ENCODE data around the gene MAEL. TPM values are rescaled to one million over a fixed set of nuclear protein-coding genes. Genes with fewer than 3 reads are reported as not detected.

Gene MAEL
- total RNA-seq, 4 donors from 2014 or later = 0.40 to 0.45 TPM; not detected in 2

GRCh38 chr1:166978821-166979220 is 10.3 kb upstream of the MAEL start:
- WGBS, 2 donors = 59 to 70% methylated on average over 1 of the region's 1 CpG
- H3K27ac ChIP-seq = no peak overlapping the region
- no peak overlapping the region for H3K4me3 ChIP-seq (replicated peaks in 1 of 3)
- TF ChIP-seq POLR2A (IDR thresholded peaks at IDR 0.05) (no peak), CTCF (IDR thresholded peaks at IDR 0.05) (no peak)
- no peak for DNase-seq
- H3K36me3 ChIP-seq = no peaks in the 10 kb centered on the region
- H3K9me3 ChIP-seq = no peaks in the 10 kb centered on the region
- H3K4me1 ChIP-seq = peaks cover 0 to 7% of the 10 kb centered on the region in 2 donors
- H3K27me3 ChIP-seq = no peaks in the 10 kb centered on the region
- intact Hi-C loops (cut with DNase I) = no loop called here

GRCh38 chr1:166980383-166980782 is 8.7 kb upstream of the MAEL start:
- intact Hi-C loops (cut with DNase I) = no loop called here
- no peak for DNase-seq
- TF ChIP-seq CTCF (IDR thresholded peaks at IDR 0.05) (no peak), POLR2A (IDR thresholded peaks at IDR 0.05) (no peak)
- Histone ChIP-seq H3K9me3 (no peaks in the 10 kb centered on the region), H3K4me3 (replicated peaks in 1 of 3) (no peak overlapping the region), H3K27ac (no peak overlapping the region), H3K36me3 (no peaks in the 10 kb centered on the region), H3K4me1 (no peaks in the 10 kb centered on the region), H3K27me3 (no peaks in the 10 kb centered on the region)
- WGBS, 2 donors = 87 to 100% methylated on average over 1 of the region's 1 CpG

- TF ChIP-seq CTCF (IDR thresholded peaks at IDR 0.05) (no peak), POLR2A (IDR thresholded peaks at IDR 0.05) (no peak)
- Histone ChIP-seq H3K4me1 (no peaks in the 10 kb centered on the region), H3K9me3 (no peaks in the 10 kb centered on the region), H3K27me3 (no peaks in the 10 kb centered on the region), H3K27ac (no peak overlapping the region), H3K4me3 (replicated peaks in 1 of 3) (no peak overlapping the region), H3K36me3 (no peaks in the 10 kb centered on the region)
- intact Hi-C loops (cut with DNase I) = no loop called here
- WGBS, 2 donors = 84 to 89% methylated on average over 3 of the region's 3 CpGs
- DNase-seq = no peak
Measured at GRCh38 chr1:166980818-166981217, 8.3 kb upstream of the MAEL start.

- WGBS, 2 donors = 86 to 87% methylated on average over 1 of the region's 1 CpG
- Histone ChIP-seq H3K27me3 (no peaks in the 10 kb centered on the region), H3K4me3 (replicated peaks in 1 of 3) (no peak overlapping the region), H3K4me1 (no peaks in the 10 kb centered on the region), H3K9me3 (no peaks in the 10 kb centered on the region), H3K36me3 (no peaks in the 10 kb centered on the region), H3K27ac (no peak overlapping the region)
- DNase-seq = no peak
- TF ChIP-seq CTCF (IDR thresholded peaks at IDR 0.05) (no peak), POLR2A (IDR thresholded peaks at IDR 0.05) (no peak)
- intact Hi-C loops (cut with DNase I) = no loop called here
Measured at GRCh38 chr1:166981589-166981988, 7.5 kb upstream of the MAEL start.

- Histone ChIP-seq H3K36me3 (no peaks in the 10 kb centered on the region), H3K4me1 (no peaks in the 10 kb centered on the region), H3K27ac (no peak overlapping the region), H3K27me3 (no peaks in the 10 kb centered on the region), H3K9me3 (no peaks in the 10 kb centered on the region), H3K4me3 (replicated peaks in 1 of 3) (no peak overlapping the region)
- DNase-seq = no peak
- intact Hi-C loops (cut with DNase I) = no loop called here
- TF ChIP-seq CTCF (IDR thresholded peaks at IDR 0.05) (no peak), POLR2A (IDR thresholded peaks at IDR 0.05) (no peak)
- WGBS, 2 donors = 84 to 87% methylated on average over 1 of the region's 1 CpG
Measured at GRCh38 chr1:166999075-166999474, 10.0 kb downstream of the MAEL start.

Data from thyroid gland (tissue), 4 donors.